SU-DHL-6 (cell line): ENCODE results near the gene TBC1D22A.

Source experiments
- H2AFZ ChIP-seq: fragments of 200-600 bp; sonication (generic); 2 replicates; pipeline ENCODE4 v1.6.1; 2014; ENCODE audit warnings: low read depth, mild to moderate bottlenecking, moderate library complexity, mixed read lengths, antibody characterized with exemption, low read length; ENCODE audit not compliant: severe bottlenecking
- H3F3A ChIP-seq: fragments of 200-600 bp; shearing (Covaris generic); 2 replicates; pipeline ENCODE4 v1.6.0; 2016; ENCODE audit warnings: antibody characterized with exemption, mild to moderate bottlenecking; ENCODE audit not compliant: insufficient read depth
- H3K27ac ChIP-seq: fragments of 200-600 bp; sonication (generic); 2 replicates; pipeline ENCODE4 v1.5.1; 2016; ENCODE audit warnings: low read depth, mild to moderate bottlenecking, low read length, moderate library complexity, mixed read lengths
- H3K27me3 ChIP-seq: fragments of 200-600 bp; sonication (generic), shearing (Covaris generic); 2 replicates; pipeline ENCODE4 v1.6.0; 2014; ENCODE audit warnings: mild to moderate bottlenecking, low read length
- H3K36me3 ChIP-seq: fragments of 200-600 bp; sonication (generic); 2 replicates; pipeline ENCODE4 v1.6.1; 2014; ENCODE audit warnings: mild to moderate bottlenecking, low read length, mixed read lengths
- H3K4me2 ChIP-seq: fragments of 300-600, 200-600 bp; shearing (Covaris generic), sonication (generic); 2 replicates; pipeline ENCODE4 v1.6.0; 2014; ENCODE audit warnings: low read length, low read depth, mild to moderate bottlenecking; ENCODE audit not compliant: poor library complexity, severe bottlenecking
- H3K4me3 ChIP-seq: fragments of 200-600 bp; sonication (generic); 2 replicates; pipeline ENCODE4 v1.5.1; 2014; ENCODE audit warnings: antibody characterized with exemption, low read length, mild to moderate bottlenecking, mixed read lengths; ENCODE audit not compliant: insufficient read depth, poor library complexity, severe bottlenecking
- H3K79me2 ChIP-seq: fragments of 200-600 bp; sonication (generic); 2 replicates; pipeline ENCODE4 v1.6.1; 2014; ENCODE audit warnings: mild to moderate bottlenecking, low read length, moderate library complexity; ENCODE audit not compliant: insufficient read depth
- H3K9ac ChIP-seq: fragments of 200-600 bp; sonication (generic); 2 replicates; pipeline ENCODE4 v1.7.0; 2014; ENCODE audit warnings: mild to moderate bottlenecking, low read length
- H3K9me2 ChIP-seq: fragments of 200-600 bp; sonication (generic); replicated peaks from 2 replicates; pipeline ENCODE4 v1.6.1; 2014; ENCODE audit warnings: low read length; ENCODE audit not compliant: insufficient read depth
- H3K9me3 ChIP-seq: fragments of 200-600 bp; sonication (generic); 2 replicates; pipeline ENCODE4 v1.6.1; 2014; ENCODE audit warnings: low read length, mixed read lengths; ENCODE audit not compliant: insufficient read depth
- H4K20me1 ChIP-seq: fragments of 200-600 bp; sonication (generic); 2 replicates; pipeline ENCODE4 v1.6.1; 2014; ENCODE audit warnings: low read depth, mild to moderate bottlenecking, antibody characterized with exemption, low read length, moderate library complexity, mixed read lengths
- CTCF ChIP-seq: fragments of 200-600 bp; sonication (generic); IDR thresholded peaks from one replicate; pipeline ENCODE4 v1.5.1; 2017; ENCODE audit warnings: antibody characterized with exemption, mild to moderate bottlenecking, low read length, moderate library complexity; ENCODE audit not compliant: insufficient read depth, poor library complexity, severe bottlenecking
- EZH2phosphoT487 ChIP-seq: fragments of 200-600 bp; sonication (generic), shearing (Covaris generic); conservative IDR thresholded peaks from 2 replicates; pipeline ENCODE4 v1.6.1; 2018; ENCODE audit warnings: mild to moderate bottlenecking, antibody characterized with exemption, low read length, moderate library complexity, mixed read lengths

TBC1D22A gene

GRCh38 chr22:46934172-46934745, 171.8 kb downstream of the TBC1D22A start:
- Histone ChIP-seq H3K9me3 (no peaks in the 10 kb centered on the region), H3K79me2 (no peaks in the 10 kb centered on the region), H3K27me3 (no peaks in the 10 kb centered on the region), H3K36me3 (peaks cover 3% of the 10 kb centered on the region; the same call in 1 of the 2 replicates), H3K4me2 (no peak overlapping the region), H3K9ac (no peak overlapping the region), H3K9me2 (no peaks in the 10 kb centered on the region), H4K20me1 (no peaks in the 10 kb centered on the region), H2AFZ (no peak overlapping the region), H3F3A (0 out of 2 replicates have a peak, but pooled peaks cover 3% of the 10 kb centered on the region), H3K27ac (no peak overlapping the region), H3K4me3 (no peak overlapping the region)
- TF ChIP-seq CTCF (no peak), EZH2phosphoT487 (no peak)

GRCh38 chr22:46934746-46935491, 172.5 kb downstream of the TBC1D22A start:
- H3K27me3 ChIP-seq = no peaks in the 10 kb centered on the region
- no peak overlapping the region for H3K9ac ChIP-seq
- no peak overlapping the region for H3K27ac ChIP-seq
- no peaks in the 10 kb centered on the region for H3K79me2 ChIP-seq
- 0 out of 2 replicates have a peak, but pooled peaks cover 3% of the 10 kb centered on the region for H3F3A ChIP-seq
- H3K36me3 ChIP-seq = peaks cover 3% of the 10 kb centered on the region; the same call in 1 of the 2 replicates
- H3K9me3 ChIP-seq = no peaks in the 10 kb centered on the region
- H3K4me3 ChIP-seq = no peak overlapping the region
- H2AFZ ChIP-seq = no peak overlapping the region
- no peaks in the 10 kb centered on the region for H3K9me2 ChIP-seq
- no peaks in the 10 kb centered on the region for H4K20me1 ChIP-seq
- TF ChIP-seq CTCF (no peak), EZH2phosphoT487 (no peak)
- H3K4me2 ChIP-seq = no peak overlapping the region

GRCh38 chr22:46935506-46936377, 173.3 kb downstream of the TBC1D22A start:
- no peaks in the 10 kb centered on the region for H4K20me1 ChIP-seq
- H3K36me3 ChIP-seq = peaks cover 3% of the 10 kb centered on the region; the same call in 1 of the 2 replicates
- H3K4me3 ChIP-seq = no peak overlapping the region
- H3K27ac ChIP-seq = no peak overlapping the region
- no peak overlapping the region for H2AFZ ChIP-seq
- H3K79me2 ChIP-seq = no peaks in the 10 kb centered on the region
- no peak overlapping the region for H3K4me2 ChIP-seq
- H3K27me3 ChIP-seq = no peaks in the 10 kb centered on the region
- no peak for TF ChIP-seq CTCF
- TF ChIP-seq EZH2phosphoT487 = no peak
- no peak overlapping the region for H3K9ac ChIP-seq
- H3K9me3 ChIP-seq = no peaks in the 10 kb centered on the region
- H3K9me2 ChIP-seq = no peaks in the 10 kb centered on the region
- H3F3A ChIP-seq = 0 out of 2 replicates have a peak, but pooled peaks cover 3% of the 10 kb centered on the region
